ENCODE results near the gene GNB2.

GNB2 gene

GRCh38 chr7:100681491-100682227 is 8.1 kb downstream of the GNB2 start:
- no peak for DNase-seq

GRCh38 chr7:100682228-100682741 is 8.7 kb downstream of the GNB2 start:
- DNase-seq: no peak

GRCh38 chr7:100682991-100683658 is 9.6 kb downstream of the GNB2 start:
- DNase-seq: no peak

GRCh38 chr7:100683659-100684533 is 10.4 kb downstream of the GNB2 start:
- DNase-seq: no peak

- no peak for DNase-seq
Measured at GRCh38 chr7:100684534-100685042, 11.0 kb downstream of the GNB2 start.

- DNase-seq: no peak
Measured at GRCh38 chr7:100685049-100685605, 11.6 kb downstream of the GNB2 start.

- no peak for DNase-seq
Measured at GRCh38 chr7:100685631-100686145, 12.1 kb downstream of the GNB2 start.

GRCh38 chr7:100686201-100686821 is 12.8 kb downstream of the GNB2 start:
- DNase-seq: no peak

- DNase-seq: no peak
Measured at GRCh38 chr7:100686822-100687211, 13.3 kb downstream of the GNB2 start.

GRCh38 chr7:100687261-100687660 is 13.7 kb downstream of the GNB2 start:
- DNase-seq: no peak

GRCh38 chr7:100687751-100688300 is 14.3 kb downstream of the GNB2 start:
- DNase-seq: no peak

GRCh38 chr7:100688326-100688860 is 14.9 kb downstream of the GNB2 start:
- no peak for DNase-seq

GRCh38 chr7:100689230-100690135 is 15.9 kb downstream of the GNB2 start:
- DNase-seq: no peak

GRCh38 chr7:100691676-100692577 is 18.4 kb downstream of the GNB2 start:
- DNase-seq: peak; percentile 50 to 80 (median 72)

- no peak for DNase-seq
Measured at GRCh38 chr7:100692578-100692961, 19.0 kb downstream of the GNB2 start.

- peak in 1 of 5 experiments; percentile 37 for DNase-seq
Measured at GRCh38 chr7:100693312-100694097, 20.0 kb downstream of the GNB2 start.

- peak; percentile 49 to 84 (median 59) for DNase-seq
Measured at GRCh38 chr7:100694098-100694745, 20.7 kb downstream of the GNB2 start, which contains the start of gene GIGYF1. Gene GIGYF1 (minus strand): TSS chr7:100694250. CDS start chr7:100688238, 6,012 bp downstream.

Measured in T-helper 2 cell (primary cell).